ENCODE data around the gene SORCS2. TPM values are rescaled to one million over a fixed set of nuclear protein-coding genes. Genes with fewer than 3 reads are reported as not detected.

The SORCS2 gene
- total RNA-seq, 1 experiment from 2014 or later, result not detected

DNA sequence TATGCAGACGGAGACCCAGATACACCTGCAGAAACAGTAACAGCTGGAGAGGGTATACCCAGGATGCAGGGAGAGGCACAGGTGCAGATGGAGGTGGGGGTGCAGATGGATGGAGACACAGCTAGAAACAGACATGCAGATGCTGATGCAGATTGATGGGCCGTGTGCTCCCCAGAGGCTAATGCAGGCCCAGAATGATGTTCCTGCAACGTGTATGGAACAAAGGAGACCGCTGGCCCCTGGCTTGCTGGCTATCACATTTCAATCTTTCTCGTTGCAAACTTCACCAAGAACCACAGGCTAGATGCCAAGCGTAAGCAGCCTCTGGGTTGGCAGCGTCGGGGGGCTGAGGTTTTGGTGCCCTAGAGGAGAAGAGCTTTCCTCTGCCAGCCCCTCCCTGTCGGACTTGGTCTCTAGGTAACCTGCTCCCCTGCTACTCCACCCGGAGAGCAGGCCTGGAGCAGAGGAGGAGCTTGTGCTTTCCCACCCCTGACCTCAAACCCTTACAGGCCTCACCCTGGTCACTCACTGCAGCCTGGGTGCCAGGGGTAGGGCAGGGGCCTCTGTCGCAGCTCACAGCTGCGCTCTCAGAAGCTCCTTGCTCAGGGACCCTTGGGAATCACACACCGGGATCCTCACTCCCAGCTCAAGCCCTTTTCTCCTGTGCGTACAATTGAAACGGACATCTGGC is 311.4 kb downstream of the SORCS2 start:
- no peak for DNase-seq
- BruUV-seq (replicated peaks), result no TSS peak
- no peaks in the 10 kb centered on the region for H3K4me1 Mint-ChIP-seq (ENCODE audit: low read depth, unreplicated experiment)
- intact Hi-C loops (cut with micrococcal nuclease; ENCODE audit: unreplicated experiment), result no loop called here
- CTCF ChIA-PET, result interaction anchor here (0.6 kb wide), 1 partner anchor 17 kb away, joined by 4 read pairs; no protein-coding TSS in a partner anchor
- H3K27ac Mint-ChIP-seq (ENCODE audit: unreplicated experiment), result no peak overlapping the region
- no peak overlapping the region for H3K4me3 Mint-ChIP-seq (ENCODE audit: low read depth, unreplicated experiment)
- no peaks in the 10 kb centered on the region for H3K9me3 Mint-ChIP-seq (ENCODE audit: low read depth, unreplicated experiment)
- no peak for TF ChIP-seq CTCF (IDR thresholded peaks at IDR 0.05; ENCODE audit: unreplicated experiment)
- H3K27me3 Mint-ChIP-seq (ENCODE audit: unreplicated experiment), result peaks cover 78% of the 10 kb centered on the region
- no peaks in the 10 kb centered on the region for H3K36me3 Mint-ChIP-seq (ENCODE audit: insufficient read depth, unreplicated experiment)

DNA sequence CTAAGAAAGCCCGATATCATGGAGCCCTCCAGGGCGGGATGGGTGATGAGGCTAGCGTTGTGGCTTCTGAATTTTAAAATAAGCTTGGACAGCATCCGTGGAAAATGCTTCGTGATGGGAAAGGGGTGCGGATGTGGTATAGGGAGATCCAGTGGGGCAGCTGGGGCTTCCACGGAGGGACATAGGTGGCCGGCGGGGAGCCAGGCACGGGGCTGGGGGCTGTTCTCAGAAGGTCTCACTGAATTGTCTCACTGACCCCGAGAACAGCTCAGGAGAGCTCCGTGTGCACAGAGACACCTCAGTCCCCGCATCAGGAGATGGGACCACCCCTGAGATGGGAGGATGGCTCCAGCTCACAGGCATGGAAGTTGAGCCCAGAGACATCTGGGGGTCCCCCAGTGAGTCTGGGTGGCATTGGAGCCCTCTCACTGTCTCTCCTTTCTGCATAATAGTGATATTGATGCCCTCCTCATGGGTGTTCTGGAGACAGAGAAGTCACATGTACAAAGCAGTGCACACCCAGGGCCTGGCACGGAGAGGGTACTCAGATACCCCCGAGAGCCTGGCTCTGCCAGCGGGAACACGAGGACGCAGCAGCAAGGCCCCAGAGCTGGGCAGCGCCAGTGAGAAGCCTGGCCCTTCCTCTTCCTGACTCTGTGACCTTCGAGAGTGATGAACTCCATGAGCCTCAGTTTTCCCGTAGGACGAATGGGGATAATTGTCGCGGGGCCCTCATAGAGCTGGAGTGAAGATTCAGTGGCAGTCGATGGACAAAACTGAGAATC is 313.0 kb downstream of the SORCS2 start:
- Mint-ChIP-seq H3K27me3 (ENCODE audit: unreplicated experiment) (peaks cover 78% of the 10 kb centered on the region), H3K36me3 (ENCODE audit: insufficient read depth, unreplicated experiment) (no peaks in the 10 kb centered on the region), H3K9me3 (ENCODE audit: low read depth, unreplicated experiment) (no peaks in the 10 kb centered on the region), H3K4me3 (ENCODE audit: low read depth, unreplicated experiment) (no peak overlapping the region), H3K27ac (ENCODE audit: unreplicated experiment) (no peak overlapping the region), H3K4me1 (ENCODE audit: low read depth, unreplicated experiment) (no peaks in the 10 kb centered on the region)
- no peak for TF ChIP-seq CTCF (IDR thresholded peaks at IDR 0.05; ENCODE audit: unreplicated experiment)
- CTCF ChIA-PET, result no interaction called here
- BruUV-seq (replicated peaks), result no TSS peak
- intact Hi-C loops (cut with micrococcal nuclease; ENCODE audit: unreplicated experiment), result no loop called here
- no peak for DNase-seq

GRCh38 chr4:7506119-7506518 is 313.8 kb downstream of the SORCS2 start:
- no TSS peak for BruUV-seq (replicated peaks)
- no peaks in the 10 kb centered on the region for H3K9me3 Mint-ChIP-seq (ENCODE audit: low read depth, unreplicated experiment)
- CTCF ChIA-PET, result no interaction called here
- intact Hi-C loops (cut with micrococcal nuclease; ENCODE audit: unreplicated experiment), result no loop called here
- peaks cover 82% of the 10 kb centered on the region for H3K27me3 Mint-ChIP-seq (ENCODE audit: unreplicated experiment)
- no peak for DNase-seq
- no peak overlapping the region for H3K4me3 Mint-ChIP-seq (ENCODE audit: low read depth, unreplicated experiment)
- H3K27ac Mint-ChIP-seq (ENCODE audit: unreplicated experiment), result no peak overlapping the region
- H3K4me1 Mint-ChIP-seq (ENCODE audit: low read depth, unreplicated experiment), result no peaks in the 10 kb centered on the region
- H3K36me3 Mint-ChIP-seq (ENCODE audit: insufficient read depth, unreplicated experiment), result no peaks in the 10 kb centered on the region
- no peak for TF ChIP-seq CTCF (IDR thresholded peaks at IDR 0.05; ENCODE audit: unreplicated experiment)

DNA sequence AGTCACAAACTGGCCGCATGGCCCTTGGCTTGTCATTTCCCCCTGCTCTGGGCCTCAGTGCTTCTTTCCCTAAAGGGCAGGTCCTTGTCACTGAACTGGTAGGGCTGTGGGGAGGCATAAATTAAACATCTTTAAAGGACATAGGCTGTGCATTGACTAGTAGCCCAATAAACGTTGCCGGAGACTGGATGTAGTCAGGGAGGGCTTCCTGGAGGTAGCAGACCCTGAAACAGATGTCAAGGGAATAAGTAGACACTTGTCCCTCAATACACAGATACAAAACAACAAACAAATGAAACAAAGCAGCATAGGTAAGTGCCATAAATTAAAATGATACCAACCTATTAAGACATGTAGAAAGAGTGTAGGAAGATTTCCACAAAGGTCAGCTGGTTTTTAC is 314.2 kb downstream of the SORCS2 start:
- Mint-ChIP-seq H3K27ac (ENCODE audit: unreplicated experiment) (no peak overlapping the region), H3K36me3 (ENCODE audit: insufficient read depth, unreplicated experiment) (no peaks in the 10 kb centered on the region), H3K27me3 (ENCODE audit: unreplicated experiment) (peaks cover 82% of the 10 kb centered on the region), H3K4me3 (ENCODE audit: low read depth, unreplicated experiment) (no peak overlapping the region), H3K9me3 (ENCODE audit: low read depth, unreplicated experiment) (no peaks in the 10 kb centered on the region), H3K4me1 (ENCODE audit: low read depth, unreplicated experiment) (no peaks in the 10 kb centered on the region)
- TF ChIP-seq CTCF (IDR thresholded peaks at IDR 0.05; ENCODE audit: unreplicated experiment), result no peak
- intact Hi-C loops (cut with micrococcal nuclease; ENCODE audit: unreplicated experiment), result no loop called here
- CTCF ChIA-PET, result no interaction called here
- DNase-seq, result no peak
- no TSS peak for BruUV-seq (replicated peaks)
